Coronary artery (tissue), 2 donors: Measurements from ENCODE around the gene FOXL2NB.
A peak's percentile ranks its signal among the peaks of the same experiment; 100 is the strongest.
"Not testable (repeated sequence)": the region's sequence is repeated elsewhere in the genome, so short reads cannot be mapped to it uniquely, and the experiment has no call there.

Experiments
- DNase-seq: peaks from one replicate; pipeline ENCODE4 v3.0.0-alpha.2; 2017; ENCODE audit warnings: low spot score
- H3K27ac ChIP-seq, 2 donors: fragments of 200-600 bp; sonication (generic); one replicate each; pipeline ENCODE4 v1.5.1; 2016 to 2019
- H3K4me3 ChIP-seq: fragments of 200-600 bp; sonication (generic); 2 replicates; pipeline ENCODE4 v1.5.1; 2016; ENCODE audit warnings: mild to moderate bottlenecking, moderate library complexity
- TF ChIP-seq, protein P1 (sequence below): fragments of 200-600 bp; sonication (generic); IDR thresholded peaks from one replicate; pipeline ENCODE4 v1.5.1; 2019; ENCODE audit warnings: antibody characterized with exemption

FOXL2NB gene

DNA sequence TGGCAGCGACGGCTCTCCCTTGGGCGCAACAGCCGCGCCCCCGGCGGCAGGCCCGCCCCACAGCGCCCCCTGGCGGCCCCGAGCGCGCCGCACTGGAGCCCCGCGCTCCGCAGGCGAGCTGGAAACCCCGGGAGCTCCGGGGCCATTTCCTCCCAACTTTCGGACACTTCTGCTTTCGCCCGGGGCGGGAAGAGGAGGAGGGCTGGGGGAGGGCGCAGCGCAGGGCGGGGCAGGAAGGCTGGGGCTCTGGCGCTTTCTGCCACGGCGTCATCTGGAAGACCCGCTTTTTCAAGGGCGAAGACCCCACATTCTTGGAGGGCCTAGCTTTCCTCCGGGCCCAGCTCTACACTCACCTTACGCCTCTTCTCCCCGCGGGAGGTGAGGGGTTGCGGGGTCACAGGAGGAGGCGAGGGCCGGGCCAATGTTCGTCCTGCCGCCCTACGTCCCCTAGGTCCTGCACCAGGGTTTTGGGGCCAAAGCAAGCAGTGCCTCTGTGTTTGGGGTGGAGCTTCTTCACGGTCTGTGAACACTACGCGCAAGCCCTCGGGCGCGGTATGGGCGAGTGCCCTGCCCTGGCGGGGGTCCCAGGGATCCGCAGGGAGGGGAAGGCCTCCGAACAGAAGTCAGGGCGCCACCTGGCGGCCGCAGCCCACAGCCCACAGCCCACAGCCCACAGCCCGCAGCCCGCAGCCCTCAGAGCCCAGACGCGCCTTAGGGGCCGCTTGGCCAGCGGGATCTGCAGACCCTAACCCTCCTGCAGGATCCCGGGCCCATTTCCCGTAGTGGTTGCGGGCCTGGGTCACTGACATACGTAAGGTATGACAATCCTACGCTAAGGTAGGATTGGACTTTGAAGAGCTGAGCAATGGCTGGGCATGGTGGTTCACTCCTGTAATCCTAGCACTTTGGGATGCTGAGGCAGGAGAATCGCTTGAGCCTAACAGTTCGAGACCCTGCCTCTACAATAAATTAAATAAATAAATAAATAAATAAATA, 31.2 kb upstream of the FOXL2NB start:
- H3K4me3 ChIP-seq = peak overlapping the region; percentile 81
- DNase-seq = peak; percentile 92
- TF ChIP-seq, protein P1, sequence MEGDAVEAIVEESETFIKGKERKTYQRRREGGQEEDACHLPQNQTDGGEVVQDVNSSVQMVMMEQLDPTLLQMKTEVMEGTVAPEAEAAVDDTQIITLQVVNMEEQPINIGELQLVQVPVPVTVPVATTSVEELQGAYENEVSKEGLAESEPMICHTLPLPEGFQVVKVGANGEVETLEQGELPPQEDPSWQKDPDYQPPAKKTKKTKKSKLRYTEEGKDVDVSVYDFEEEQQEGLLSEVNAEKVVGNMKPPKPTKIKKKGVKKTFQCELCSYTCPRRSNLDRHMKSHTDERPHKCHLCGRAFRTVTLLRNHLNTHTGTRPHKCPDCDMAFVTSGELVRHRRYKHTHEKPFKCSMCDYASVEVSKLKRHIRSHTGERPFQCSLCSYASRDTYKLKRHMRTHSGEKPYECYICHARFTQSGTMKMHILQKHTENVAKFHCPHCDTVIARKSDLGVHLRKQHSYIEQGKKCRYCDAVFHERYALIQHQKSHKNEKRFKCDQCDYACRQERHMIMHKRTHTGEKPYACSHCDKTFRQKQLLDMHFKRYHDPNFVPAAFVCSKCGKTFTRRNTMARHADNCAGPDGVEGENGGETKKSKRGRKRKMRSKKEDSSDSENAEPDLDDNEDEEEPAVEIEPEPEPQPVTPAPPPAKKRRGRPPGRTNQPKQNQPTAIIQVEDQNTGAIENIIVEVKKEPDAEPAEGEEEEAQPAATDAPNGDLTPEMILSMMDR = peak; percentile 78
- H3K27ac ChIP-seq = peak overlapping the region; percentile 77 to 92

DNA sequence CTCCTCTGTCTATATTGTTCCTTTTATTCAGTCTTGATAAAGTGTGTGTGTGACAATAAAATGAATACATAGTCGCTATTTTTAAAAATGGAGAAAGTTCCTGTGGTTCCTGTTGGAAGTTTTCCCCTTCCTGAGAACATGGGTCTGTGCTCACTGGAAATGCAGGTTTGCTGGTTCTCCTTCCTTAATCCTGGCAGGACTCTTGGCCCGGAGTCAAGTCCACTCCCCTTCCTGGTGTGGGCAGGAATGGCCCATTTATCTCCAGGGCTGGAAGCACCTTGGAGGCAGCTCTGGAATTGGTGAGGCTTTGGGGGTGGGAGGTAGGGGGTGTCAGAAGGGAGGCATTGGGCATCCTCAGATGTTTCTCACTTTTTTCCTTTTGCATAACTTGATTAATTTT, 30.2 kb upstream of the FOXL2NB start:
- TF ChIP-seq, protein P1 = no peak
- no peak overlapping the region for H3K27ac ChIP-seq
- H3K4me3 ChIP-seq = no peak overlapping the region
- no peak for DNase-seq

DNA sequence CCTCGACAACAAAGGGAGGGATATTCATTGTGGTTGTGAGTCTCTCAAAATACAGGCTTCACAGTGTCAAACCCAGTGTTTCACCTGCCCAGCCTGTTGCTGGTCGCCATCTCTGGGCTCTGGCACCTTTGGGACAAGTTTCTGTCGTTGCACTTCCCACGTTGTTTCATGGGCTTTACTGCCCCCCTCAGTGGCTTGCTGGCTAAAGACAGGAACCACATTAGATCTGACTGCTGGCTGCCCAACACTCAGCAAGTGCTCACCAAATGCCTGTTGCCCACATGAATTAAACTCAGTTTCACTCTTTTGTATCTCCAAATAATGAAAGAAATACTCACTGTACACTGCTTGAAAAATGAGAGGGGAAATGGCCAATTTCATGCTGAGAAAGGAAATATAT, 27.7 kb upstream of the FOXL2NB start:
- Histone ChIP-seq H3K4me3 (no peak overlapping the region), H3K27ac (no peak overlapping the region)
- TF ChIP-seq, protein P1 = no peak
- DNase-seq = no peak

DNA sequence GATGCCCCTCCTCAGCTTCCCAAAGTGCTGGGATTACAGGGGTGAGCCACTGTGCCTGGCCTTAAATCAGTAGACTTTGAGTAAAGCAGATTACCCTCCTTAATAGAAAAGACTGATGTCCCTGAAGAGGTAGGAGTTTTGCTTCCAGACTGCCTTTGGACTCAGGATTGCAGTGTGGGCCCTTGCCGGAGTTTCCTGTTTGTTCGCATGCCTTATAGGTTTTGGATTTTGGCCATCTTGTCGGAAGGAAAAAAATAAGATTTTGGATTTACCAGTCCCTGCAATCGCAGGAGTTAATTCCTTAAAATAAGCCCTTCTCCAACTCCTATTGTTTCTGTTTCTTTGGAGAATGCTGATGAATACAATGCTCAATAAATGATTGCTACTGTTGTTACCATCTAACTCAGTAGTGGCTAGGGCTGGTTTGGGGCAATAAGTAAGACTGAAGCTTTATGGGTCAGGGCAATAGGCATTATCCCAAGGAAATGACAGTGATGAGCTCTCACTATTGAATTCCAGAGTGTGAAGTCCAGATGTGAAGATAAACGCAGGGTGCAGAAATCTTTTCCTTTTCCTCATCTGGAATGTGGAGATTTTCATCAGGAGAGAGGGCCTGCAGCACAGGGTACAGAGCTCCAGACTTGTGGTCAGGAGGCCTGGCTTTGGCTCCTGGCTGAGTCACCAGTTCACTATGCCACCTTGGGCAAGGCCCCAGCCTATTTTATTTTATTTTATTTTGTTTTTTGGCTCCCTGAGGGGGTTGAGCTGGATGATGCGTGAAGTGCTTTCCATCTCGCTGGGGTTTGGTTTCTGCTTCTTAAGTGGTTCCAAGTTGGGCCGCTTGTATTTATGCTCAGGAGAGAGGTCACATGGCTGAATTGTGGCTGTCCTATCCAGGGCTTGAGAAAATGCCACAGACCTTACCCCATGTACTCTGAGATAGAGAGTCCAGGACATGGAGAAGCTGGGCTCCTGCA, 25.4 kb upstream of the FOXL2NB start:
- H3K27ac ChIP-seq = no peak overlapping the region

DNA sequence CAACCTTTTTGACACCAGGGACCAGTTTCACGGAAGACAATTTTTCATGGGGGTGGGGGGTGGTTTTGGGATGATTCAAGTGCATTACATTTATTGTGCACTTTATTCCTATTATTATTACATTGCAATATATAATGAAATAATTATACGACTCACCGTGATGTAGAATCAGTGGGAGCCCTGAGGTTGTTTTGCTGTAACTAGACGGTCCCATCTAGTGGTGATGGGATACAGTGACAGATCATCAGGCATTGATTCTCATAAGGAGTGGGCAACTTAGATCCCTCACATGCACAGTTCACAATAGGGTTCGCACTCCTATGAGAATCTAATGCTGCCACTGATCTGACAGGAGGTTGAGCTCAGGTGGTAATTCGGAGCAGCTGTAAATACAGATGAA, 24.6 kb upstream of the FOXL2NB start:
- DNase-seq, H3K27ac ChIP-seq, H3K4me3 ChIP-seq: not testable (repeated sequence)

More for the DNA sequence above, 25.4 kb upstream of the FOXL2NB start:
- TF ChIP-seq, protein P1 = no peak
- no peak overlapping the region for H3K4me3 ChIP-seq
- no peak for DNase-seq

DNA sequence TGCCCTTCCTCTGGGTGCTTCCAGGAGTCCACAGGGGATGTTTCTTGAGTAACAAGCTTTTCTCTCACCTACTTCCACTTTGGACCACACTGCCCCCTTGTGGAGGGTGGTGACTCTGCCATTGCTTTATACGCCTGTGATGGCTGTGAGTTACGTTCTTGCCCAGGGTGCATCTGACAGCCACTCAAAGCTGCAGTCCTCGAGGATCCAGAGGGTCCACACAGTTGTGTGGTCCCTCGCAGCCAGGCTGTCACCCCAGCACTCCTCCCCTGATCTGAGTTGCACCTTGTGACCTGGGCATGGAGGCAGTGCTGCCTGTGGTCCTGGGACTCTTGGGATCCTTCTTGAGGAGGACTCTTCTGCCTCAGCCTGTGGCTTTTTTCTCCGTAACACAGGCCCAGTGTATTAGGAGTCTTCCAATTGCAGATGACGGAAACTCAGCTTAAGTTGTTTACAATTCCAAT, 23.5 kb upstream of the FOXL2NB start:
- Histone ChIP-seq H3K4me3 (no peak overlapping the region), H3K27ac (no peak overlapping the region)
- TF ChIP-seq, protein P1 = peak; percentile 67
- no peak for DNase-seq
